ENCODE data around the gene SLC25A23. TPM values are rescaled to one million over a fixed set of nuclear protein-coding genes. Genes with fewer than 3 reads are reported as not detected.

The SLC25A23 gene
- total RNA-seq, 1 donor from 2014 or later: 41.8 TPM

- Histone ChIP-seq H3K27ac (ENCODE audit: low read depth, low read length) (no peak overlapping the region), H3K27me3 (ENCODE audit: insufficient read depth, low read length) (no peaks in the 10 kb centered on the region), H3K9me3 (ENCODE audit: insufficient read depth, low read depth, low read length) (no peaks in the 10 kb centered on the region), H3K4me3 (ENCODE audit: insufficient read depth, low read depth, low read length) (no peak overlapping the region), H3K79me2 (ENCODE audit: insufficient read depth, low read length) (peaks cover 59% of the 10 kb centered on the region), H3K4me2 (ENCODE audit: low read length) (no peak overlapping the region), H3K36me3 (ENCODE audit: insufficient read depth, low read length) (peaks cover 28% of the 10 kb centered on the region), H2AFZ (ENCODE audit: low read depth, low read length) (no peak overlapping the region), H3K4me1 (ENCODE audit: insufficient read depth, low read length) (peaks cover 11% of the 10 kb centered on the region), H4K20me1 (ENCODE audit: insufficient read depth, low read length) (peaks cover 64% of the 10 kb centered on the region), H3K9ac (ENCODE audit: low read length) (no peak overlapping the region)
- H3K9me3 Mint-ChIP-seq (ENCODE audit: unreplicated experiment): no peaks in the 10 kb centered on the region
- peaks cover 6% of the 10 kb centered on the region for H3K36me3 Mint-ChIP-seq (ENCODE audit: low read depth, unreplicated experiment)
- no peak overlapping the region for H3K27ac Mint-ChIP-seq (ENCODE audit: unreplicated experiment)
- DNase-seq (ENCODE audit: low read depth): no peak
- no peak overlapping the region for H3K4me3 Mint-ChIP-seq (ENCODE audit: unreplicated experiment)
- no peak for TF ChIP-seq CTCF (IDR thresholded peaks at IDR 0.05; ENCODE audit: insufficient read depth, low read depth, low read length)
- TF ChIP-seq EZH2 (IDR thresholded peaks at IDR 0.05; ENCODE audit: insufficient read depth, low read length): no peak
- FAIRE-seq: no peak
- no peaks in the 10 kb centered on the region for H3K27me3 Mint-ChIP-seq (ENCODE audit: low read depth, unreplicated experiment)
- peaks cover 10% of the 10 kb centered on the region for H3K4me1 Mint-ChIP-seq (ENCODE audit: low read depth, unreplicated experiment)
Observed at GRCh38 chr19:6418562-6418932, 41.0 kb downstream of the SLC25A23 start.

GRCh38 chr19:6417713-6418561 is 41.7 kb downstream of the SLC25A23 start:
- H3K27ac Mint-ChIP-seq (ENCODE audit: unreplicated experiment): no peak overlapping the region
- no peak for FAIRE-seq
- no peak overlapping the region for H3K4me3 Mint-ChIP-seq (ENCODE audit: unreplicated experiment)
- TF ChIP-seq EZH2 (IDR thresholded peaks at IDR 0.05; ENCODE audit: insufficient read depth, low read length) (no peak), CTCF (IDR thresholded peaks at IDR 0.05; ENCODE audit: insufficient read depth, low read depth, low read length) (peak; percentile 21)
- Histone ChIP-seq H3K9ac (ENCODE audit: low read length) (no peak overlapping the region), H3K4me1 (ENCODE audit: insufficient read depth, low read length) (peaks cover 6% of the 10 kb centered on the region), H3K27ac (ENCODE audit: low read depth, low read length) (no peak overlapping the region), H4K20me1 (ENCODE audit: insufficient read depth, low read length) (peaks cover 58% of the 10 kb centered on the region), H3K27me3 (ENCODE audit: insufficient read depth, low read length) (no peaks in the 10 kb centered on the region), H3K36me3 (ENCODE audit: insufficient read depth, low read length) (peaks cover 28% of the 10 kb centered on the region), H3K4me3 (ENCODE audit: insufficient read depth, low read depth, low read length) (no peak overlapping the region), H3K79me2 (ENCODE audit: insufficient read depth, low read length) (peaks cover 53% of the 10 kb centered on the region), H3K4me2 (ENCODE audit: low read length) (no peak overlapping the region), H2AFZ (ENCODE audit: low read depth, low read length) (no peak overlapping the region), H3K9me3 (ENCODE audit: insufficient read depth, low read depth, low read length) (no peaks in the 10 kb centered on the region)
- H3K36me3 Mint-ChIP-seq (ENCODE audit: low read depth, unreplicated experiment): peaks cover 6% of the 10 kb centered on the region
- no peaks in the 10 kb centered on the region for H3K27me3 Mint-ChIP-seq (ENCODE audit: low read depth, unreplicated experiment)
- no peak for DNase-seq (ENCODE audit: low read depth)
- peaks cover 10% of the 10 kb centered on the region for H3K4me1 Mint-ChIP-seq (ENCODE audit: low read depth, unreplicated experiment)
- no peaks in the 10 kb centered on the region for H3K9me3 Mint-ChIP-seq (ENCODE audit: unreplicated experiment)

Data from astrocyte (in vitro differentiated cells and primary cell).